Activated B cell treated with CpG ODN at 0.5 μM for 24 hours (primary cell): Measurements from ENCODE around the gene BBS4. TPM values are rescaled to one million over a fixed set of nuclear protein-coding genes. Genes with fewer than 3 reads are reported as not detected.
"Not testable (repeated sequence)": the region's sequence is repeated elsewhere in the genome, so short reads cannot be mapped to it uniquely, and the experiment has no call there.

ENCODE experiments used
- ATAC-seq: fragments of 200-7000 bp; cut with Tn5 transposase; one replicate; pipeline ENCODE4 v1.10.0; 2021; ENCODE audit warnings: low read depth, mild to moderate bottlenecking, moderate library complexity
- CTCF ChIA-PET: fragments of 350-600 bp; sonication (Branson Sonifier 250); formaldehyde crosslinking; loops from one replicate; lab custom pipeline; 2021; ENCODE audit warnings: antibody characterized with exemption; lab: Charles Lee
- POLR2A ChIA-PET: fragments of 350-600 bp; sonication (Branson Sonifier 250); formaldehyde crosslinking; loops from one replicate; lab custom pipeline; 2021; ENCODE audit warnings: antibody characterized with exemption; lab: Charles Lee
- DNase-seq: peaks from one replicate; pipeline ENCODE4 v3.0.0; 2022
- H3K27ac Mint-ChIP-seq: one replicate; pipeline ENCODE4 v1.8.0; 2020; ENCODE audit warnings: mixed read lengths
- H3K27me3 Mint-ChIP-seq: one replicate; pipeline ENCODE4 v1.8.0; 2021; ENCODE audit warnings: mixed read lengths
- H3K36me3 Mint-ChIP-seq: one replicate; pipeline ENCODE4 v1.8.0; 2021; ENCODE audit warnings: low read depth, mixed read lengths
- H3K4me1 Mint-ChIP-seq: one replicate; pipeline ENCODE4 v1.8.0; 2021; ENCODE audit warnings: mixed read lengths
- H3K4me3 Mint-ChIP-seq: one replicate; pipeline ENCODE4 v1.8.0; 2020; ENCODE audit warnings: mild to moderate bottlenecking, mixed read lengths
- H3K9me3 Mint-ChIP-seq: one replicate; pipeline ENCODE4 v1.8.0; 2020; ENCODE audit warnings: mixed read lengths
- CTCF ChIP-seq: fragments of 200-600 bp; IDR thresholded peaks from one replicate; pipeline ENCODE4 v1.8.0; 2022; ENCODE audit warnings: antibody characterized with exemption, mild to moderate bottlenecking
- intact Hi-C: fragments of 100-400 bp; cut with micrococcal nuclease; formaldehyde crosslinking; loops from one replicate; pipeline ENCODE4 v1.15.1; 2024
- total RNA-seq: library from RNA; stranded (reverse); gene quantifications from 2 replicates; pipeline ENCODE4 v1.2.3, GENCODE V29; 2022

The BBS4 gene
- total RNA-seq, 1 donor from 2014 or later: 21.4 TPM

GRCh38 chr15:72706266-72706665 lies 20.3 kb downstream of the BBS4 start:
- no peak overlapping the region for H3K27ac Mint-ChIP-seq
- H3K36me3 Mint-ChIP-seq: peaks cover 4% of the 10 kb centered on the region
- H3K4me3 Mint-ChIP-seq: no peak overlapping the region
- ATAC-seq (no peak), DNase-seq (no peak)
- intact Hi-C loops: no loop called here
- POLR2A ChIA-PET: no interaction called here
- CTCF ChIA-PET: interaction anchor here (2.4 kb wide), 1 partner anchor 16 kb away, joined by 6 read pairs; no protein-coding TSS in a partner anchor
- no peak for TF ChIP-seq CTCF
- H3K9me3 Mint-ChIP-seq: no peaks in the 10 kb centered on the region
- H3K27me3 Mint-ChIP-seq: no peaks in the 10 kb centered on the region
- H3K4me1 Mint-ChIP-seq: peaks cover 2% of the 10 kb centered on the region

GRCh38 chr15:72708551-72709303 lies 22.7 kb downstream of the BBS4 start:
- DNase-seq, ATAC-seq, H3K27me3 Mint-ChIP-seq, H3K4me3 Mint-ChIP-seq, POLR2A ChIA-PET, CTCF ChIA-PET, intact Hi-C loops, H3K4me1 Mint-ChIP-seq, H3K9me3 Mint-ChIP-seq, H3K27ac Mint-ChIP-seq: not testable (repeated sequence)
- H3K36me3 Mint-ChIP-seq: peaks cover 13% of the 10 kb centered on the region

- Mint-ChIP-seq H3K4me3 (no peak overlapping the region), H3K36me3 (peaks cover 28% of the 10 kb centered on the region), H3K4me1 (no peaks in the 10 kb centered on the region), H3K27me3 (no peaks in the 10 kb centered on the region), H3K27ac (no peak overlapping the region), H3K9me3 (no peaks in the 10 kb centered on the region)
- no peak for TF ChIP-seq CTCF
- intact Hi-C loops: loop anchor here (1.0 to 2.0 kb wide), 2 partner anchors 61 to 359 kb away; partner anchors contain the start of gene ADPGK
- CTCF ChIA-PET: interaction anchor here (0.6 to 2.2 kb wide), 23 partner anchors 8 to 636 kb away, joined by 3 to 21 read pairs (median 4); partner anchors contain the start of gene NEO1
- DNase-seq: peak; percentile 32
- no peak for ATAC-seq
- POLR2A ChIA-PET: no interaction called here
These were observed 36.2 kb downstream of the BBS4 start for GRCh38 chr15:72722071-72722696.

- DNase-seq (no peak), ATAC-seq (no peak)
- CTCF ChIA-PET: no interaction called here
- Mint-ChIP-seq H3K9me3 (no peaks in the 10 kb centered on the region), H3K27me3 (no peaks in the 10 kb centered on the region), H3K36me3 (peaks cover 19% of the 10 kb centered on the region), H3K4me3 (no peak overlapping the region), H3K4me1 (no peaks in the 10 kb centered on the region), H3K27ac (no peak overlapping the region)
- TF ChIP-seq CTCF: no peak
- intact Hi-C loops: no loop called here
- POLR2A ChIA-PET: interaction anchor here (0.7 kb wide), 1 partner anchor 38 kb away, joined by 3 read pairs; the partner anchor contains the start of genes BBS4 and HIGD2B
These were observed 38.0 kb downstream of the BBS4 start for GRCh38 chr15:72724028-72724427.

GRCh38 chr15:72725446-72725845 lies 39.4 kb downstream of the BBS4 start:
- Mint-ChIP-seq H3K4me3 (no peak overlapping the region), H3K36me3 (peaks cover 21% of the 10 kb centered on the region), H3K27ac (no peak overlapping the region), H3K27me3 (no peaks in the 10 kb centered on the region), H3K9me3 (no peaks in the 10 kb centered on the region), H3K4me1 (no peaks in the 10 kb centered on the region)
- no peak for TF ChIP-seq CTCF
- POLR2A ChIA-PET: no interaction called here
- no peak for ATAC-seq
- intact Hi-C loops: no loop called here
- CTCF ChIA-PET: no interaction called here
- DNase-seq: no peak

- H3K36me3 Mint-ChIP-seq: peaks cover 22% of the 10 kb centered on the region
- H3K9me3 Mint-ChIP-seq, CTCF ChIA-PET, POLR2A ChIA-PET, H3K4me1 Mint-ChIP-seq, H3K27ac Mint-ChIP-seq, ATAC-seq, intact Hi-C loops, H3K4me3 Mint-ChIP-seq, DNase-seq, H3K27me3 Mint-ChIP-seq: not testable (repeated sequence)
These were observed 39.8 kb downstream of the BBS4 start for GRCh38 chr15:72725851-72726250.
